Mesenchymal stem cell (in vitro differentiated cells and primary cell): ENCODE data around the gene RERE.

ENCODE experiments used
- DNase-seq: peaks from one replicate; pipeline ENCODE4 v3.0.0-alpha.2; 2013
- H2AFZ ChIP-seq: one replicate; pipeline ENCODE4 v1.6.1; 2013; ENCODE audit warnings: low read depth, mild to moderate bottlenecking, control low read depth, inconsistent platforms, low read length, moderate library complexity
- H2AK5ac ChIP-seq: 2 replicates; pipeline ENCODE4 v1.6.1; 2013; ENCODE audit warnings: low read length, moderate library complexity, mild to moderate bottlenecking, inconsistent platforms; ENCODE audit not compliant: severe bottlenecking
- H2BK120ac ChIP-seq: one replicate; pipeline ENCODE4 v1.6.1; 2013; ENCODE audit warnings: low read depth, mild to moderate bottlenecking, inconsistent platforms, low read length, moderate library complexity
- H2BK12ac ChIP-seq, 2 experiments: one replicate each; pipeline ENCODE4 v1.6.1; 2013; ENCODE audit warnings: inconsistent platforms in 2 of 2, low read length in 2 of 2, mild to moderate bottlenecking in 2 of 2, moderate library complexity in 2 of 2, control low read depth in 1 of 2
- H2BK15ac ChIP-seq: one replicate; pipeline ENCODE4 v1.6.1; 2013; ENCODE audit warnings: mild to moderate bottlenecking, low read depth, inconsistent platforms; ENCODE audit not compliant: poor library complexity, severe bottlenecking
- H2BK5ac ChIP-seq: 2 replicates; pipeline ENCODE4 v1.6.1; 2013; ENCODE audit warnings: low read depth, mild to moderate bottlenecking, low read length, control low read depth, inconsistent platforms; ENCODE audit not compliant: poor library complexity, severe bottlenecking
- H3K14ac ChIP-seq, 2 experiments: one replicate each; pipeline ENCODE4 v1.6.1; 2013; ENCODE audit warnings: inconsistent platforms in 2 of 2, low read length in 2 of 2, control low read depth in 1 of 2, mild to moderate bottlenecking in 1 of 2, moderate library complexity in 1 of 2
- H3K18ac ChIP-seq, 2 experiments: one replicate each; pipeline ENCODE4 v1.6.1; 2013; ENCODE audit warnings: inconsistent platforms in 2 of 2, low read length in 2 of 2, control low read depth in 1 of 2, low read depth in 1 of 2, mild to moderate bottlenecking in 1 of 2
- H3K23ac ChIP-seq, 2 experiments: one replicate each; pipeline ENCODE4 v1.6.1; 2013; ENCODE audit warnings: inconsistent platforms in 2 of 2, low read length in 2 of 2, mild to moderate bottlenecking in 2 of 2, moderate library complexity in 2 of 2, control low read depth in 1 of 2
- H3K27ac ChIP-seq: 2 replicates; pipeline ENCODE4 v1.5.1; 2013; ENCODE audit warnings: mild to moderate bottlenecking, moderate library complexity, low read length, control low read depth, inconsistent platforms; ENCODE audit not compliant: poor library complexity, severe bottlenecking
- H3K27me3 ChIP-seq, 2 experiments: 2 replicates each; pipeline versions ENCODE4 v1.6.1 to v1.7.0; 2013; ENCODE audit warnings: low read length in 2 of 2, mild to moderate bottlenecking in 2 of 2, moderate library complexity in 2 of 2, control low read depth in 1 of 2, inconsistent platforms in 1 of 2; ENCODE audit not compliant: control insufficient read depth in 1 of 2, insufficient read depth in 1 of 2
- H3K36me3 ChIP-seq, 2 experiments: 2 replicates each; pipeline versions ENCODE4 v1.6.1 to v1.7.0; 2013; ENCODE audit warnings: low read length in 2 of 2, control low read depth in 1 of 2, inconsistent platforms in 1 of 2, low read depth in 1 of 2, mild to moderate bottlenecking in 1 of 2; ENCODE audit not compliant: insufficient read depth in 2 of 2, control insufficient read depth in 1 of 2
- H3K4ac ChIP-seq, 2 experiments: one replicate each; pipeline ENCODE4 v1.6.1; 2013; ENCODE audit warnings: inconsistent platforms in 2 of 2, low read length in 2 of 2, mild to moderate bottlenecking in 2 of 2, moderate library complexity in 2 of 2, control low read depth in 1 of 2, low read depth in 1 of 2
- H3K4me1 ChIP-seq: 2 replicates; pipeline ENCODE4 v1.6.1; 2013; ENCODE audit warnings: low read depth, low read length, control low read depth; ENCODE audit not compliant: control insufficient read depth, insufficient read depth
- H3K4me2 ChIP-seq: 2 replicates; pipeline ENCODE4 v1.6.1; 2013; ENCODE audit warnings: low read length, mild to moderate bottlenecking, inconsistent platforms; ENCODE audit not compliant: poor library complexity, severe bottlenecking
- H3K4me3 ChIP-seq, 2 experiments: 2 replicates each; pipeline versions ENCODE4 v1.5.1 to v1.7.0; 2013; ENCODE audit warnings: low read length in 2 of 2, mild to moderate bottlenecking in 2 of 2, control low read depth in 1 of 2, low read depth in 1 of 2; ENCODE audit not compliant: insufficient read depth in 1 of 2
- H3K79me1 ChIP-seq: replicated peaks from 2 replicates; pipeline ENCODE4 v1.6.1; 2013; ENCODE audit warnings: mild to moderate bottlenecking, control low read depth, low read length, inconsistent platforms; ENCODE audit not compliant: poor library complexity, severe bottlenecking
- H3K9ac ChIP-seq: 2 replicates; pipeline ENCODE4 v1.7.0; 2013; ENCODE audit warnings: mild to moderate bottlenecking, low read length, moderate library complexity
- H3K9me3 ChIP-seq: 2 replicates; pipeline ENCODE4 v1.7.0; 2013; ENCODE audit warnings: mild to moderate bottlenecking, low read length; ENCODE audit not compliant: control insufficient read depth
- H4K8ac ChIP-seq: one replicate; pipeline ENCODE4 v1.6.1; 2013; ENCODE audit warnings: inconsistent platforms, mild to moderate bottlenecking, low read length, moderate library complexity
- H4K91ac ChIP-seq: one replicate; pipeline ENCODE4 v1.6.1; 2013; ENCODE audit warnings: mild to moderate bottlenecking, low read length, inconsistent platforms
- WGBS: methylation state at CpG from one replicate; pipeline ENCODE4 v1.1.7; 2013; ENCODE audit warnings: mixed read lengths; 5-methylcytosine and 5-hydroxymethylcytosine counted together

RERE gene

GRCh38 chr1:8329858-8330257, 487.6 kb downstream of the RERE start:
- Histone ChIP-seq H2BK15ac (no peak overlapping the region), H3K4me1 (peaks cover 6% of the 10 kb centered on the region), H4K91ac (no peak overlapping the region), H3K27me3 (no peaks in the 10 kb centered on the region), H3K9ac (no peak overlapping the region), H3K23ac (no peak overlapping the region), H3K4me2 (no peak overlapping the region), H3K79me1 (no peaks in the 10 kb centered on the region), H2BK5ac (no peak overlapping the region), H3K18ac (no peak overlapping the region), H3K36me3 (peaks cover 0 to 12% of the 10 kb centered on the region in 2 experiments), H3K4me3 (no peak overlapping the region), H3K27ac (no peak overlapping the region), H2BK120ac (no peak overlapping the region), H2BK12ac (no peak overlapping the region), H3K4ac (no peak overlapping the region), H3K9me3 (no peaks in the 10 kb centered on the region), H3K14ac (no peak overlapping the region), H4K8ac (no peak overlapping the region), H2AFZ (no peak overlapping the region), H2AK5ac (no peak overlapping the region)
- WGBS = 92% methylated on average over 14 of the region's 14 CpGs
- no peak for DNase-seq

- no peak overlapping the region for H3K18ac ChIP-seq
- H3K79me1 ChIP-seq = no peaks in the 10 kb centered on the region
- H4K91ac ChIP-seq = no peak overlapping the region
- H3K4me3 ChIP-seq = no peak overlapping the region
- peak overlapping the region in 1 of 2 experiments; percentile 30 for H2BK12ac ChIP-seq
- no peak overlapping the region for H2BK15ac ChIP-seq
- H2AFZ ChIP-seq = no peak overlapping the region
- DNase-seq = no peak
- H4K8ac ChIP-seq = no peak overlapping the region
- H2AK5ac ChIP-seq = no peak overlapping the region
- H3K23ac ChIP-seq = no peak overlapping the region
- H3K9me3 ChIP-seq = no peaks in the 10 kb centered on the region
- no peak overlapping the region for H2BK5ac ChIP-seq
- WGBS = 84% methylated on average over 12 of the region's 12 CpGs
- H3K4ac ChIP-seq = no peak overlapping the region
- peaks cover 0 to 12% of the 10 kb centered on the region in 2 experiments for H3K36me3 ChIP-seq
- peaks cover 6% of the 10 kb centered on the region for H3K4me1 ChIP-seq
- no peak overlapping the region for H3K9ac ChIP-seq
- H3K27me3 ChIP-seq = no peaks in the 10 kb centered on the region
- H3K27ac ChIP-seq = no peak overlapping the region
- H3K14ac ChIP-seq = peak overlapping the region in 1 of 2 experiments; percentile 45
- no peak overlapping the region for H2BK120ac ChIP-seq
- no peak overlapping the region for H3K4me2 ChIP-seq
These were observed 488.0 kb downstream of the RERE start for GRCh38 chr1:8329439-8329838.

GRCh38 chr1:8328271-8328670, 489.2 kb downstream of the RERE start:
- no peak overlapping the region for H3K27ac ChIP-seq
- no peak for DNase-seq
- H3K4me1 ChIP-seq = peaks cover 6% of the 10 kb centered on the region
- no peak overlapping the region for H2BK15ac ChIP-seq
- H3K79me1 ChIP-seq = no peaks in the 10 kb centered on the region
- H3K18ac ChIP-seq = no peak overlapping the region
- H3K27me3 ChIP-seq = no peaks in the 10 kb centered on the region
- H2AFZ ChIP-seq = no peak overlapping the region
- no peak overlapping the region for H3K4me2 ChIP-seq
- 95% methylated on average over 17 of the region's 18 CpGs for WGBS
- H3K14ac ChIP-seq = no peak overlapping the region
- H3K23ac ChIP-seq = no peak overlapping the region
- peaks cover 0 to 12% of the 10 kb centered on the region in 2 experiments for H3K36me3 ChIP-seq
- no peaks in the 10 kb centered on the region for H3K9me3 ChIP-seq
- no peak overlapping the region for H3K9ac ChIP-seq
- no peak overlapping the region for H2AK5ac ChIP-seq
- H3K4me3 ChIP-seq = no peak overlapping the region
- H4K8ac ChIP-seq = no peak overlapping the region
- no peak overlapping the region for H2BK12ac ChIP-seq
- H2BK5ac ChIP-seq = no peak overlapping the region
- no peak overlapping the region for H2BK120ac ChIP-seq
- no peak overlapping the region for H4K91ac ChIP-seq
- H3K4ac ChIP-seq = no peak overlapping the region

GRCh38 chr1:8326265-8326664, 491.2 kb downstream of the RERE start:
- no peak overlapping the region for H2AFZ ChIP-seq
- no peak overlapping the region for H2BK15ac ChIP-seq
- H3K9ac ChIP-seq = no peak overlapping the region
- 98% methylated on average over 13 of the region's 13 CpGs for WGBS
- no peak overlapping the region for H4K91ac ChIP-seq
- H3K9me3 ChIP-seq = no peaks in the 10 kb centered on the region
- no peak for DNase-seq
- H3K18ac ChIP-seq = no peak overlapping the region
- H3K36me3 ChIP-seq = peaks cover 0 to 12% of the 10 kb centered on the region in 2 experiments
- H4K8ac ChIP-seq = no peak overlapping the region
- no peaks in the 10 kb centered on the region for H3K79me1 ChIP-seq
- no peak overlapping the region for H3K4me2 ChIP-seq
- H2BK12ac ChIP-seq = no peak overlapping the region
- no peak overlapping the region for H3K27ac ChIP-seq
- peaks cover 6% of the 10 kb centered on the region for H3K4me1 ChIP-seq
- H3K27me3 ChIP-seq = no peaks in the 10 kb centered on the region
- no peak overlapping the region for H3K14ac ChIP-seq
- no peak overlapping the region for H2AK5ac ChIP-seq
- no peak overlapping the region for H2BK120ac ChIP-seq
- H3K4me3 ChIP-seq = no peak overlapping the region
- H3K23ac ChIP-seq = no peak overlapping the region
- H2BK5ac ChIP-seq = no peak overlapping the region
- no peak overlapping the region for H3K4ac ChIP-seq
